Measurements from ENCODE around the gene ACAP3.
"Not testable (repeated sequence)": the region's sequence is repeated elsewhere in the genome, so short reads cannot be mapped to it uniquely, and the experiment has no call there.

The ACAP3 gene

DNA sequence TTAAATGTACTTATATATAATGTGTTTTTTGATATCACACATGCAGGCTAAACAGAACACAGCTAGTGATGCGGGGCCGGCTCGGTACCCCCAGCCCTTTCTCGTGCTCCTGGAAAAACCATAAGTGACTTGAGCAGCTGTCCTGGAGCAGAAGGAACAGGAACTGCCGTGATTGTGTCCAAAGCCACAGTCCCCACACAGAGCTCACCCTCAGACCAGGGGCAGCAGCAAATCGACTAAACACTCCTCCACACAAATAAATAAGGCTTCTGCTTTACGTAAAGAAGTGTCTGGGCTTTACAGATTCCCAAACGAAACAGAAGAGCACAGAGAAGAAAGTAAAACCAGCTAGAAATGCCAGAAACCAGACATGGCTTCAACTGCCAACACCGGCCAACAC, 43.7 kb downstream of the ACAP3 start:
- no peak for DNase-seq (ENCODE audit: low read depth)

DNA sequence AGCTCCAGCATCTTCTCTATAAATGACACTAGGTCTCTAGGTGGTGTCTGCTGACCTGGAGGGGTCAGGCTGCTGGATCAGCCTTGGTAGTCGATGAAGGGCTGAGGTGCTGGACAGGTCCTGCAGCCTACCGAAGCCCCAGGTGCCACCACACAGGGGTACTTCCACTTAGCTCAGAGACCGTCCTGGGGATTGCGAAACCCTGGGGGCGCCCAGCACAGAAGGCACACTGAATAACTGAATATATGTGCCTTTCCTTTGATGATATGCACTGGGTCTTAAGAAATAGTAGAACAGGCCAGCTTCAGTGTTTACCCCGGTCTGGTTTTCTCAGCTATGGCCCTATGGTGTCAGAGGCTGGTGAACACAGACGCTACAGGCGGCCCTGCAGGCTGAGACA, 45.0 kb downstream of the ACAP3 start:
- DNase-seq (ENCODE audit: low read depth) = no peak

DNA sequence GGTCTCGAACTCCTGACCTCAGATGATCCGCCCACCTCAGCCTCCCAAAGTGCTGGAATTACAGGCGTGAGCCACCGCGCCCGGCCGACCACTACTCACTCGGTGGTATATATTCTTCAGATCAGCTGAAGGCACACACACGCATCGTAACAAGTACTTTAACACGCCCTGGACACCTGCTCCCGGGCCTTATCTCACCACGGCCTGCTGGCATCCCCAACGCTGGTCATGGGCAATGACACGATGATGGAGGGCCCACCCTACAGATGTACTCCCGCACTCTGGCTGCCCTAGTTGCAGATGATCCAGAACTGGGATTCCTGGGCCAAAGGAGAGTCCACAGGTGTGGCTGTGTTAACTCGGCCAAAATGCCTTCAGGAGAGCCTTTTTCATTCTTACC, 45.7 kb downstream of the ACAP3 start:
- DNase-seq (ENCODE audit: low read depth) = no peak

GRCh38 chr1:1260843-1261560, 46.7 kb downstream of the ACAP3 start:
- no peak for DNase-seq (ENCODE audit: low read depth)

GRCh38 chr1:1259951-1260600, 47.7 kb downstream of the ACAP3 start:
- no peak for DNase-seq (ENCODE audit: low read depth)

GRCh38 chr1:1259540-1259939, 48.2 kb downstream of the ACAP3 start:
- DNase-seq (ENCODE audit: low read depth) = no peak

DNA sequence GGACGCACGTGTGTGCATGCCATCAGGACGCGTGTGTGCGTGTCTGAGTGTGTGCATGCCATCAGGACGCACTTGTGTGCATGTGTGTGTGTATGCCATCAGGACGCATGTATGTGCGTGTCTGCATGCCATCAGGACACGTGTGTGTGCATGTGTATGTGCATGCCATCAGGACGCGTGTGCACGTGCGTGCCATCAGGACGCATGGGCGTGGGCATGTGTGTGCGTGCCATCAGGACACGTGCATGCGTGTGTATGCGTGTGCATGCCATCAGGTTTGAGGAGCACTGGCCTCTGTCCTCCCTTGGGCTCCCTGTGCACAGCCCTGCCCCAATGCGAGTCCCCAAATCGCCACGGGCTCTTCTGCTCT, 48.6 kb downstream of the ACAP3 start:
- DNase-seq (ENCODE audit: low read depth) = no peak

- DNase-seq (ENCODE audit: low read depth) = no peak
These were observed 50.5 kb downstream of the ACAP3 start for GRCh38 chr1:1256956-1257871.

DNA sequence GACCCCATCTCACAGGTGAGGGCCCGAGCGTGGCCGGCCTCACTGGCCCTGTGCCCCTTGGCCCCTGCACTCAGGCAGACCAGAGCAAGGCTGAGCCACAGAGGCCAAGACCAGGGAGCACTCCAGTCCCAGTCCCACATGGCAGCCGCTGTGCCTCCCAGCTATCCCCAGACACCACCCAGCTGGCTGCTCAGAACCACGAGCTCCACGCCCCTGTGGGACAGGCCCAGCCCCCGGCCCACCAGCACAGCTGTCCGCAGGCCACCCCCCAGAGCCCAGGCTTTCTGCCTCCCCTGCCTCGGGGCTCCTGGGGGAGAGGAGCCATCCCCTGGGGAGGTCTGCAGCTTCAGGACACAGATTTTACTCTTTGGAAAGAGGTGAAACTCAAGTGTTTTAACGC, 52.1 kb downstream of the ACAP3 start:
- no peak for DNase-seq (ENCODE audit: low read depth)

GRCh38 chr1:1255078-1255477, 52.7 kb downstream of the ACAP3 start:
- DNase-seq (ENCODE audit: low read depth) = no peak

DNA sequence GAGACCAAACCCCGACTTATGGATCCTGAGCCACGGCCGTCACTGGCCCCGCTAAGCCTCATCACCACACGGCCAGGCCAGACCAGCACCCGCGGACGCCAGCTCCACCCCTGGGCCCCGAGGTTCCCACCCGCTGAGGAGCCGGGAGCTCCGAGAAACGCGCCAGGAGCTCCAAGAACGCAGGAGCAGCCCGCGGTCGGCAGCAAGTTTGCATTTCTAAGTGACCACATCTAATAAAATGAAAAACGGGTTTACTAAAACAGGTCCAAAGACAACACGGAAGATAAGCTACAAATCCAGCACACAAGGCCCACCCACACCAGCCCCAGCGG, 53.1 kb downstream of the ACAP3 start:
- no peak for DNase-seq (ENCODE audit: low read depth)

GRCh38 chr1:1253972-1254666, 53.6 kb downstream of the ACAP3 start:
- no peak for DNase-seq (ENCODE audit: low read depth)

GRCh38 chr1:1253314-1253713, 54.4 kb downstream of the ACAP3 start:
- no peak for DNase-seq (ENCODE audit: low read depth)

GRCh38 chr1:1250786-1251284, 56.9 kb downstream of the ACAP3 start:
- no peak for DNase-seq (ENCODE audit: low read depth)

DNA sequence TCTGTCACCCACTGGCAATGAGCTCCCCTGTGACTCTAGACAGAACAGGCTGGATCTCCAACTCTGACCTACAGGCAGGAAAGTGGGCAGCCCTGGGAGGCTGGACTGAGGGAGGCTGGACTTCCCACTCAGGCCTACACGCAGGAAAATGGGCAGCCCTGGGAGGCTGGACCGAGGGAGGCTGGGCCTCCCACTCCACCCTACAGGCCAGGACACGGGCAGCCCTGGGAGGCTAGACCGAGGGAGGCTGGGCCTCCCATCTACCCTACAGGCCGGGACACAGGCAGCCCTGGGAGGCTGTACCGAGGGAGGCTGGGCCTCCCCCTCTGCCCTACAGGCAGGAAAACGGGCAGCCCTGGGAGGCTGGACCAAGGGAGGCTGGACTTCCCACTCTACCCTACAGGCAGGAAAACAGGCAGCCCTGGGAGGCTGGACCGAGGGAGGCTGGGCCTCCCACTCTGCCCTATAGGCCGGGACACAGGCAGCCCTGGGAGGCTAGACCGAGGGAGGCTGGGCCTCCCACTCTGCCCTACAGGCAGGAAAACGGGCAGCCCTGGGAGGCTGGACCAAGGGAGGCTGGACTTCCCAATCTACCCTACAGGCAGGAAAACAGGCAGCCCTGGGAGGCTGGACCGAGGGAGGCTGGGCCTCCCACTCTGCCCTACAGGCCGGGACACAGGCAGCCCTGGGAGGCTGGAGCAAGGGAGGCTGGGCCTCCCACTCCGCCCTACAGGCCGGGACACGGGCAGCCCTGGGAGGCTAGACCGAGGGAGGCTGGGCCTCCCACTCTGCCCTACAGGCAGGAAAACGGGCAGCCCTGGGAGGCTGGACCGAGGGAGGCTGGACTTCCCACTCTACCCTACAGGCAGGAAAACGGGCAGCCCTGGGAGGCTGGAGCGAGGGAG, 59.5 kb downstream of the ACAP3 start:
- not testable (repeated sequence) for DNase-seq (ENCODE audit: low read depth)

DNA sequence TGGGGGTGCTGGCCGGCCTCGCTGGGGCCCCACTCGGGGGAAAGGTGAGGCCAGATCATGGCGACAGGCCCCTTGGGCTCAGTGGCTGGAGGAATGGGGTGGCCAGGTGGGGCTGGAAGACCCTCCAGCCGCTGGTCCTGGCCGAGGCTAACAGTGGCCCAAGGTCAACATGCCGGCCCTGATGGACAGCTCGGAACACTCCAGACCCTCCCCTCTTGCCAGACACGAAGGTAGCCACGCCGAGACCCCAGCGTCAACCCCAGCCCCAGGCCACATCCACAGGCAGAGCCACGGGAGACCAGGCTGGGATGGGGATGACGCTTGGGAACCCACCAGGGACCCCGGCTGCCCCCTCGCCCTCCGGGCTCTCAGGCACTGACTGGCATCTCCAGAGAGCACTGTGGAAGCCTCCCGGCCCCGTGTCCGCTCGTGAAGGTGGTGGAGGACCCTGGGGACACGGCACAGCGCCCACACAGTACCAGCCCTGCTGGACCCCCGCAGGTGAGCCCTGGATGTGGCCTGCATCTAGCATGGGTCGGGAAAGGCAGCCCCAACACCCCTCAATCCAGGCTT, 60.3 kb downstream of the ACAP3 start:
- DNase-seq (ENCODE audit: low read depth) = no peak

DNA sequence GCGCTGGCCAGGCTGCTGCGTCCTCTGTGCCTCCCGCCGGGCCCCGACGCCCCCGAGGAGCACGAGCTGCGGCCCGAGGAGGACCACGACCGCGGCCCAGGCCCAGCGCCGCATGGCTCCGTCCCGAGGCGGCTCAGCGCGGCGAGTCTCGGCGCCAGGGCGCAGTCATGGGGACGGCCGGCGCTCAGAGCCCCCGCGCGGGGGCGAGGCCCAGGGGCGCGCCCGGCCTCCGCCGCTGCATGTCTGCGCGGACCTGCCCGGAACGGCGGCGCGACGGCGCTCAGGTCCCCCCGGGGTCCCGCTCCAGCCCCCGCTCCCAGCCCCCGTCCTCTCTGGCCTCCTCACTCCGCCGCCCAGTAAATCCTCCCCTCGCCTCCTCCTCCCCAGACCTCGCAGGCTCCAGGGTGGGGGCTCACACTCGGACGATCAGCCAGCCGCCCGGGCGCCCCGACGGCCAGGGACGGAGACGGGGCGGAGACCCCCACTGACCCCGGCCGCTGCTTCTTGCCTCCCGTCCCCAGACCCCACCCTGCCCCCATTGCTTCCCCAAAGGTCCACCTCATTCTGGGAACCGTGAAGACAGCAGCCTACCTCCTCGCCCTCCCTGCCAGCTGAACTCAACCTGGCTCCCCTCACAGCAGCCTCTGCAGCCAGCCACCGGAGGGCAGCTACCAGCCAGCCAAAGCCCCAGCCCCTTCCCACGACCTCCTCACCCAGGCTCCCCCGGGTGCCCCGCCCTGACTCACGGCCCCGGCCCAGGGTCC, 61.0 kb downstream of the ACAP3 start, which contains the start of gene C1QTNF12:
Gene C1QTNF12 (minus strand): TSS at position 146 of the 764 bp plus-strand sequence. CDS start 32 bp downstream, at position 114.
- no peak for DNase-seq (ENCODE audit: low read depth)

GRCh38 chr1:1245817-1246576, 61.7 kb downstream of the ACAP3 start:
- DNase-seq (ENCODE audit: low read depth) = no peak

DNA sequence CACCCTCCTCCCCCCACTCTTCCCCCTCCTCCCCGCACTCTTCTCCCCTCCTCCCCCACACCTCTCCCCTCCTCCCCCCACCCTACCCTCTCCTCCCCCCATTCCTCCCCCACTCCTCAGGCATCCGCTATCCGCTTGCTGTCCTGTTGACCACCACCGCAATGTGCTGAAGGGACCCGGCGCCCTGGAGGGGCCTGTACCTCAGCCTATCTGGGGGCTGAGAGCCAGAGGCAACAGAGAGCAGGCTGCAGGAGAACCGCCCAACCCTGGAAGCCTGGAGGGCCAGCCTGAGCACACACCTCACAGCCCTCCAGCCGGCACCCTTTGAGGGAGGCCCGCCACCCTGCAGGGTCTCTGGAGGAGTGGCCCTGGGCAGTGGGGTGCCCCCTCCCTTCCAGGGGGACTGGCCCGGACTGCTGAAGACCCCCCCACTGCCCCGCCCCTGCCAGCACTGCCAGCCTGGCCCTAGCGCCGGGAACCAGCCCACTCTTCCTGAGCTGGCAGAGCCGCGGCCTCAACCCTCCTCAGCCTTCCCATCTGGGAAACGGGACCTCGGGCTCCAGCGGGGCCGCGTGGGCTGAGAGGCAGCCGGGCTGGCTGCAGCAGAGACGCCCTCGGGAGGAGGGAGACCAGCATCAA, 62.4 kb downstream of the ACAP3 start:
- DNase-seq (ENCODE audit: low read depth) = no peak

All from fibroblast of gingiva (primary cell).